H1 (cell line): ENCODE measurements around the gene ITGB5. TPM values are rescaled to one million over a fixed set of nuclear protein-coding genes. Genes with fewer than 3 reads are reported as not detected.

Experiments
- CTCF ChIA-PET: fragments of 300-600 bp; sonication (Branson Sonifier 250); formaldehyde crosslinking; loops from one replicate; lab custom pipeline; 2021; ENCODE audit not compliant: partially characterized antibody; lab: Charles Lee
- POLR2A ChIA-PET: fragments of 300-600 bp; sonication (Branson Sonifier 250); formaldehyde crosslinking; loops from one replicate; lab custom pipeline; 2021; ENCODE audit warnings: inconsistent platforms; ENCODE audit not compliant: partially characterized antibody; lab: Charles Lee
- DNase-seq, 2 experiments: peaks; one replicate each; pipeline versions ENCODE4 v3.0.0 to v3.0.0-alpha.2; 2010 to 2022; ENCODE audit warnings: low spot score in 2 of 2, low read depth in 1 of 2, mixed read lengths in 1 of 2
- FAIRE-seq: peaks from 2 replicates; lab custom pipeline; 2011; peaks lifted over from hg19 to GRCh38; lab: Jason Lieb, UNC
- H2AFZ ChIP-seq: 2 replicates; pipeline ENCODE4 v1.8.1; 2012; ENCODE audit warnings: low read length, inconsistent platforms
- H2AK5ac ChIP-seq: 2 replicates; pipeline ENCODE4 v1.6.1; 2013; ENCODE audit warnings: low read depth, low read length
- H2BK120ac ChIP-seq: replicated peaks from 2 replicates; pipeline ENCODE3; 2013; ENCODE audit warnings: low read depth, low read length, inconsistent platforms
- H2BK12ac ChIP-seq: 2 replicates; pipeline ENCODE4 v1.6.1; 2013; ENCODE audit warnings: low read depth, low read length
- H2BK15ac ChIP-seq: 2 replicates; pipeline ENCODE4 v1.6.1; 2013; ENCODE audit warnings: low read length
- H2BK20ac ChIP-seq: 2 replicates; pipeline ENCODE4 v1.6.1; 2013; ENCODE audit warnings: low read length
- H2BK5ac ChIP-seq: 2 replicates; pipeline ENCODE4 v1.6.1; 2013; ENCODE audit warnings: low read depth, low read length
- H3K14ac ChIP-seq: 2 replicates; pipeline ENCODE4 v1.6.1; 2013; ENCODE audit warnings: inconsistent platforms; ENCODE audit not compliant: insufficient read length
- H3K18ac ChIP-seq: 2 replicates; pipeline ENCODE4 v1.6.1; 2013; ENCODE audit warnings: low read length; ENCODE audit errors: extremely low read depth
- H3K23ac ChIP-seq: 2 replicates; pipeline ENCODE4 v1.6.1; 2013; ENCODE audit warnings: inconsistent platforms; ENCODE audit not compliant: insufficient read length
- H3K23me2 ChIP-seq: 2 replicates; pipeline ENCODE4 v1.6.1; 2013; ENCODE audit warnings: low read depth, low read length
- H3K27ac ChIP-seq: 2 replicates; pipeline ENCODE4 v1.6.1; 2011; ENCODE audit warnings: low read depth, low read length, inconsistent platforms
- H3K27me3 ChIP-seq, 4 experiments: replicated peaks in 1 of 4; 1 replicate in 1 of 4; 2 replicates in 3 of 4; pipeline versions ENCODE4 v1.6.1 to v1.8.1; 2011 to 2013; ENCODE audit warnings: low read length in 3 of 4, mild to moderate bottlenecking in 3 of 4, inconsistent platforms in 2 of 4, mixed read lengths in 2 of 4, moderate library complexity in 1 of 4; ENCODE audit not compliant: control insufficient read depth in 3 of 4, insufficient read depth in 3 of 4; ENCODE audit errors: extremely low read depth in 1 of 4
- H3K36me3 ChIP-seq, 4 experiments: 2 replicates each; pipeline versions ENCODE4 v1.6.1 to v1.8.1; 2011 to 2013; ENCODE audit warnings: mild to moderate bottlenecking in 4 of 4, low read length in 3 of 4, moderate library complexity in 2 of 4, control low read depth in 1 of 4, inconsistent platforms in 1 of 4; ENCODE audit not compliant: insufficient read depth in 4 of 4, control insufficient read depth in 2 of 4
- H3K4ac ChIP-seq: replicated peaks from 2 replicates; pipeline ENCODE3; 2013; ENCODE audit warnings: low read length, low read depth, mixed read lengths, inconsistent platforms; ENCODE audit not compliant: insufficient read length
- H3K4me1 ChIP-seq, 4 experiments: replicated peaks in 1 of 4; 1 replicate in 1 of 4; 2 replicates in 3 of 4; pipeline versions ENCODE4 v1.6.1 to v1.8.1; 2011 to 2013; ENCODE audit warnings: low read length in 3 of 4, inconsistent platforms in 2 of 4, mixed read lengths in 1 of 4; ENCODE audit not compliant: insufficient read depth in 4 of 4, control insufficient read depth in 3 of 4
- H3K4me2 ChIP-seq, 2 experiments: 2 replicates each; pipeline versions ENCODE4 v1.6.1 to v1.8.1; 2011 to 2013; ENCODE audit warnings: low read depth in 2 of 2, low read length in 2 of 2, control low read depth in 1 of 2, inconsistent platforms in 1 of 2, mild to moderate bottlenecking in 1 of 2; ENCODE audit not compliant: insufficient read depth in 1 of 2
- H3K4me3 ChIP-seq, 4 experiments: fragments of 200-600, 300-600 bp in 1 of 4; sonication (generic), shearing (Covaris generic), sonication (Bioruptor Twin) in 1 of 4; 2 replicates each; pipeline versions ENCODE4 v1.5.1 to v1.8.1; 2011 to 2016; ENCODE audit warnings: low read length in 4 of 4, low read depth in 3 of 4, control low read depth in 2 of 4, inconsistent platforms in 2 of 4, mild to moderate bottlenecking in 2 of 4, mixed read lengths in 1 of 4, moderate library complexity in 1 of 4; ENCODE audit not compliant: insufficient read depth in 2 of 4; ENCODE audit errors: extremely low read depth in 1 of 4
- H3K56ac ChIP-seq: replicated peaks from 2 replicates; pipeline ENCODE3; 2013; ENCODE audit warnings: low read depth, mild to moderate bottlenecking, mixed read lengths, low read length, inconsistent platforms; ENCODE audit not compliant: insufficient read length
- H3K79me1 ChIP-seq: 2 replicates; pipeline ENCODE4 v1.6.1; 2013; ENCODE audit warnings: low read depth, low read length, control low read depth
- H3K79me2 ChIP-seq, 2 experiments: 2 replicates each; pipeline versions ENCODE4 v1.6.1 to v1.8.1; 2012 to 2013; ENCODE audit warnings: low read length in 2 of 2, mild to moderate bottlenecking in 2 of 2, inconsistent platforms in 1 of 2; ENCODE audit not compliant: insufficient read depth in 2 of 2, control insufficient read depth in 1 of 2
- H3K9ac ChIP-seq, 4 experiments: replicated peaks in 1 of 4; 1 replicate in 1 of 4; 2 replicates in 3 of 4; pipeline versions ENCODE4 v1.6.1 to v1.8.1; 2011 to 2013; ENCODE audit warnings: low read depth in 3 of 4, low read length in 3 of 4, control low read depth in 2 of 4, mild to moderate bottlenecking in 2 of 4, moderate library complexity in 2 of 4, inconsistent platforms in 1 of 4; ENCODE audit errors: extremely low read depth in 1 of 4
- H3K9me3 ChIP-seq, 2 experiments: 2 replicates each; pipeline versions ENCODE4 v1.6.1 to v1.8.1; 2012 to 2013; ENCODE audit warnings: mild to moderate bottlenecking in 2 of 2, moderate library complexity in 2 of 2, control low read depth in 1 of 2, inconsistent platforms in 1 of 2, low read depth in 1 of 2, low read length in 1 of 2, mixed read lengths in 1 of 2; ENCODE audit not compliant: insufficient read depth in 2 of 2
- H4K20me1 ChIP-seq, 2 experiments: replicated peaks in 1 of 2; 2 replicates each; pipeline versions ENCODE3 to v1.8.1; 2011 to 2013; ENCODE audit warnings: inconsistent platforms in 2 of 2, low read length in 2 of 2, mild to moderate bottlenecking in 1 of 2; ENCODE audit not compliant: insufficient read depth in 2 of 2, control insufficient read depth in 1 of 2
- H4K5ac ChIP-seq: 2 replicates; pipeline ENCODE4 v1.6.1; 2013; ENCODE audit warnings: low read length, low read depth, mixed read lengths, inconsistent platforms; ENCODE audit not compliant: insufficient read length
- H4K8ac ChIP-seq: 2 replicates; pipeline ENCODE4 v1.8.0; 2013; ENCODE audit warnings: mild to moderate bottlenecking, moderate library complexity, low read length, inconsistent platforms; ENCODE audit not compliant: insufficient read depth; ENCODE audit errors: extremely low read depth
- H4K91ac ChIP-seq: replicated peaks from 2 replicates; pipeline ENCODE3; 2013; ENCODE audit warnings: low read length, mixed read lengths, inconsistent platforms; ENCODE audit not compliant: insufficient read length
- BACH1 ChIP-seq: IDR thresholded peaks from 2 replicates; pipeline ENCODE4 v1.6.1; 2012; ENCODE audit warnings: low read length, improper control_type of control experiment
- BRCA1 ChIP-seq: IDR thresholded peaks from 2 replicates; pipeline ENCODE4 v1.6.1; 2012; ENCODE audit warnings: low read depth, low read length, improper control_type of control experiment
- GTF2F1 ChIP-seq: IDR thresholded peaks from 2 replicates; pipeline ENCODE4 v1.6.1; 2012; ENCODE audit warnings: low read depth, low read length, improper control_type of control experiment, borderline replicate concordance
- JUN ChIP-seq: IDR thresholded peaks from 2 replicates; pipeline ENCODE4 v1.6.1; 2011; ENCODE audit warnings: low read depth, mild to moderate bottlenecking, improper control_type of control experiment, low read length
- KDM4A ChIP-seq: IDR thresholded peaks from one replicate; pipeline ENCODE4 v1.7.1; 2012; ENCODE audit warnings: low read depth, mild to moderate bottlenecking, moderate library complexity, low read length, inconsistent platforms; ENCODE audit not compliant: severe bottlenecking
- NRF1 ChIP-seq: IDR thresholded peaks from 2 replicates; pipeline ENCODE4 v1.6.1; 2011; ENCODE audit warnings: mild to moderate bottlenecking, low read depth, low read length, improper control_type of control experiment
- POLR2A ChIP-seq, 2 experiments: IDR thresholded peaks; 1 replicate in 1 of 2; 2 replicates in 1 of 2; pipeline ENCODE4 v1.6.1; 2011; ENCODE audit warnings: low read depth in 2 of 2, low read length in 2 of 2, mild to moderate bottlenecking in 2 of 2; ENCODE audit errors: control extremely low read depth in 1 of 2
- RBBP5 ChIP-seq: IDR thresholded peaks from 2 replicates; pipeline ENCODE4 v1.7.1; 2012; ENCODE audit warnings: low read depth, mild to moderate bottlenecking, inconsistent platforms, low read length, moderate library complexity, borderline replicate concordance
- SIX5 ChIP-seq: IDR thresholded peaks from 2 replicates; pipeline ENCODE4 v1.6.1; 2011; ENCODE audit warnings: mild to moderate bottlenecking, low read depth, low read length
- SP2 ChIP-seq: IDR thresholded peaks from 2 replicates; pipeline ENCODE4 v1.6.1; 2012; ENCODE audit warnings: mild to moderate bottlenecking, low read length, inconsistent platforms
- TAF7 ChIP-seq: optimal IDR thresholded peaks from 2 replicates; pipeline ENCODE3; 2011; ENCODE audit warnings: low read depth, mild to moderate bottlenecking, inconsistent platforms, low read length, moderate library complexity, borderline replicate concordance
- WGBS, 2 experiments: shearing (Covaris generic) in 1 of 2; methylation state at CpG; one replicate each; pipeline versions ENCODE4 v1.1.6 to v1.1.7; 2013 to 2015; ENCODE audit warnings: low lambda C conversion rate in 2 of 2, mixed read lengths in 2 of 2, inconsistent platforms in 1 of 2, low coverage in 1 of 2, missing lambda C conversion rate in 1 of 2; ENCODE audit not compliant: insufficient replicate concordance in 2 of 2, insufficient coverage in 1 of 2, insufficient read length in 1 of 2; ENCODE audit errors: extremely low coverage in 1 of 2, missing lambda C conversion rate in 1 of 2; 5-methylcytosine and 5-hydroxymethylcytosine counted together
- polyA plus RNA-seq, 7 experiments: library from polyadenylated mRNA; depleted of rRNA in 3 of 7; stranded (reverse) in 5 of 7; unstranded in 2 of 7; fragments of >200 nt in 5 of 7; fragments of 200-250 nt in 2 of 7; gene quantifications; 1 replicate in 5 of 7; 2 replicates in 1 of 7; 4 replicates in 1 of 7; pipeline versions ENCODE4 v1.2.1 to v1.2.3, GENCODE V29; 2011 to 2013; ENCODE audit warnings: missing spikeins in 2 of 7, mixed read lengths in 2 of 7
- total RNA-seq: library from RNA; stranded (reverse); fragmentation: NEBNext Ultra II Directional; extraction: Animal tissue kit (Norgen Biotek cat#: 25700); gene quantifications from 2 replicates; pipeline ENCODE4 v1.2.1, GENCODE V29; 2021

Gene ITGB5
- total and polyA plus RNA-seq, 2 of the 8 experiments (the other 6 are each of a cell fraction or from before 2014, with no cell fraction given), result 101 to 268 TPM

DNA sequence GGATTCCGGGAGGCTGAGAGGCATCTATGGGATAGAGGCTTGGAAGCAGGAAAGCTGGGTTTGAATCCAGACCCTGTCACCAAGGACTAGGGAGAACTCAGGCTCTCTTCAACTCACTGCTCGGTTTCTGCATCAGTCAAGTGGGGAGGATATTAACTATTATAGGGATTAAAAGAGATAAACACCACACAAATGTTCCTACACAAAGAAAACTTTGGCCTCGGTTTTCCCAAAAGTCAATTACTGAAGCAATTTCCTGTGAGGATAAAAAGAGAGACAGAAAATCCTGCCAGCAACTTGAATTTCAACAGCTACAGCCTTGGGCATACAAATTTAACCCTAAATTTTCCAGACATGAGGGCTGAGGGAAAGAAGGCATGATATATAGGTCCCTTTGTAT lies 36.0 kb downstream of the ITGB5 start:
- POLR2A ChIA-PET, result interaction anchor here (0.6 to 2.3 kb wide), 4 partner anchors 8 to 90 kb away, joined by 3 to 6 read pairs (median 4); no protein-coding TSS in a partner anchor
- Histone ChIP-seq H3K23ac (no peak overlapping the region), H3K4ac (no peak overlapping the region), H4K5ac (no peak overlapping the region), H4K20me1 (peaks cover 0 to 4% of the 10 kb centered on the region in 2 experiments)
- CTCF ChIA-PET, result interaction anchor here (0.8 to 1.8 kb wide), 3 partner anchors 27 to 90 kb away, joined by 3 to 4 read pairs (median 3); no protein-coding TSS in a partner anchor
- no peak for TF ChIP-seq SP2
- no peak for TF ChIP-seq TAF7
- no peak for TF ChIP-seq GTF2F1
- no peak for TF ChIP-seq POLR2A (IDR thresholded peaks at IDR 0.05; ENCODE audit: control extremely low read depth in 1 of 2, low read depth in 2 of 2, low read length in 2 of 2)
- no peak for TF ChIP-seq BACH1
- no peak for TF ChIP-seq NRF1
- no peak for TF ChIP-seq JUN
- no peak for TF ChIP-seq KDM4A
- no peak for TF ChIP-seq RBBP5
- no peak for TF ChIP-seq BRCA1
- TF ChIP-seq SIX5, result no peak
- TF ChIP-seq, all 59 proteins: peak for 0
- Histone ChIP-seq H2BK120ac (no peak overlapping the region), H3K4me2 (no peak overlapping the region), H3K4me1 (peaks cover 2 to 6% (median 5%) of the 10 kb centered on the region in 4 experiments; a peak in 4 of 7 replicates), H3K36me3 (peaks cover 2 to 16% (median 8%) of the 10 kb centered on the region in 4 experiments), H4K8ac (no peak overlapping the region), H2AK5ac (no peak overlapping the region), H2BK5ac (no peak overlapping the region), H2BK20ac (no peak overlapping the region), H3K18ac (no peak overlapping the region), H3K56ac (no peak overlapping the region), H2BK12ac (no peak overlapping the region), H3K14ac (no peak overlapping the region), H3K27me3 (no peaks in the 10 kb centered on the region), H3K79me1 (peaks cover 2% of the 10 kb centered on the region; the same call in 1 of the 2 replicates), H3K9ac (no peak overlapping the region; a peak in 1 of 7 replicates), H3K4me3 (no peak overlapping the region), H4K91ac (no peak overlapping the region), H3K79me2 (peaks cover 0 to 4% of the 10 kb centered on the region in 2 experiments; a peak in 1 of 4 replicates), H2BK15ac (no peak overlapping the region), H3K27ac (no peak overlapping the region), H3K9me3 (no peaks in the 10 kb centered on the region), H2AFZ (no peak overlapping the region), H3K23me2 (no peaks in the 10 kb centered on the region)
- WGBS, 2 experiments, result 81% methylated on average over 3 of the region's 3 CpGs; no CpG with 5 or more reads in 1 of the 2 experiments
- DNase-seq (no peak), FAIRE-seq (no peak)
